Frontal cortex (tissue), 4 donors: ENCODE data around the gene ADAMTSL3. TPM values are rescaled to one million over a fixed set of nuclear protein-coding genes. Genes with fewer than 3 reads are reported as not detected.
"Not testable (repeated sequence)": the region's sequence is repeated elsewhere in the genome, so short reads cannot be mapped to it uniquely, and the experiment has no call there.

Source experiments
- DNase-seq, 2 donors: peaks; one replicate each; pipeline ENCODE4 v3.0.0; 2012; ENCODE audit warnings: low spot score in 2 of 2
- FAIRE-seq: peaks from 2 replicates; lab custom pipeline; 2012; peaks lifted over from hg19 to GRCh38; lab: Jason Lieb, UNC
- small RNA-seq: library from RNA; depleted of rRNA; stranded (forward); fragments of <200 nt; gene quantifications from one replicate; pipeline ENCODE3, GENCODE V24; 2014
- total RNA-seq: library from RNA; depleted of rRNA; stranded (reverse); fragments of >200 nt; gene quantifications from one replicate; pipeline ENCODE4 v1.2.3, GENCODE V29; 2014
- donor health status: control.
- donor health status: control.
- donor health status: control.

Gene ADAMTSL3
- total RNA-seq, 1 donor from 2014 or later, result 17.1 TPM

DNA sequence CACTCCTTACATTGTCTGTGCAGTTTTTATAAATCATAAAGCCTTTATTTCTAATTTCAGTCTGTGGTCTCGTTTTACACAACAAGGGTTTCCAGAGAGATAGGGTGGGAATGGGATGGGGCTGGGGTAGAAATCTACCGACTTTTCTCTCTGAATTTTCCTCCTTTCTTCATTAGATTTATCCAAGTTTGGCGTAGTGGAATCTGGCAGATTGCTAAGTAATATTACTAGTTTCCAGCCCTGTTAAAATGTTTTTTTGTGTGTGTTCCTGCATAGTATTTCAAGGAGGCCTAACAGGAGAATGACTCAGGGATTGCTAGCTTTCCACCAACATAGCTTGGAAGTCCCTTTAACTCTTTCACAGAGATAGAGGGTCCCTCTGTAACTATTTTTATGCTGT is 396.2 kb downstream of the ADAMTSL3 start:
- DNase-seq (no peak), FAIRE-seq (no peak)

DNA sequence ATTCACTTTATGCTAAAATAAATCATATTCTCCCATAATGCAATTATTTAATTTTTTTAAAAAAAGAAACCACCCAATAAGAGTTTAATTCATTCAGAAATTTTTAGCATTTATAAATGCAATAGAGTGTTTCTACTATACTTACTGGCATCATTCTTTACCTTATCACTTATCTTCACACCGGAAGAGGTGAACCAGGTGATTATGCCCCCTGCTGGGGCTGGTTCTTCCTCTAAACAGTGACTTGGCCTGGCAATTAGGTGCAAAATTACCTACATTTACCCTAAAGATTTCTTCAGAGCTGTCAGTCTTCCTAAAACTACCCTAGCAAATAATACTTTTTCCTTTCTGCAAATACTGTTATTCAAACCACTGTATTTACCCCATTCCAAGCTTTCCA is 397.2 kb downstream of the ADAMTSL3 start:
- DNase-seq, FAIRE-seq: not testable (repeated sequence)

DNA sequence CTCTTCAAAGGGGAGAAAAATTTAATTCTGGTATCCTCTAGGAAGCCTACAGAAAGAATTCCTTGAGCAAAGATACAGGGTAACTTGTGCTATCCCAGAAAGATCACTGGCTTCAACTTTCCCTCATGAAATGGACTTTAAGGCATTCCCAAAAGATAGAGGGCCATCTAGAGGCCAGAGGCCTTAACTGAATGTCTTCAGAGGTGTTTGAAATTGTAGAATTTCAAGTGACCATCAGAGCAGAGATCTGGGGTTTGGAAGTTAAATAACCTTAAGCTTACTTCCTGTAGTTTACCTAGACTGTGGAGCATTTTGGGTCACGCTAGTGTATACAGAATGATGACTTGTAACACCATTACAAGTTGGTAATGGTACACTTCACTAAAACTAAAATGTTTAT is 400.6 kb downstream of the ADAMTSL3 start:
- FAIRE-seq, result peak; percentile 31
- not testable (repeated sequence) for DNase-seq

DNA sequence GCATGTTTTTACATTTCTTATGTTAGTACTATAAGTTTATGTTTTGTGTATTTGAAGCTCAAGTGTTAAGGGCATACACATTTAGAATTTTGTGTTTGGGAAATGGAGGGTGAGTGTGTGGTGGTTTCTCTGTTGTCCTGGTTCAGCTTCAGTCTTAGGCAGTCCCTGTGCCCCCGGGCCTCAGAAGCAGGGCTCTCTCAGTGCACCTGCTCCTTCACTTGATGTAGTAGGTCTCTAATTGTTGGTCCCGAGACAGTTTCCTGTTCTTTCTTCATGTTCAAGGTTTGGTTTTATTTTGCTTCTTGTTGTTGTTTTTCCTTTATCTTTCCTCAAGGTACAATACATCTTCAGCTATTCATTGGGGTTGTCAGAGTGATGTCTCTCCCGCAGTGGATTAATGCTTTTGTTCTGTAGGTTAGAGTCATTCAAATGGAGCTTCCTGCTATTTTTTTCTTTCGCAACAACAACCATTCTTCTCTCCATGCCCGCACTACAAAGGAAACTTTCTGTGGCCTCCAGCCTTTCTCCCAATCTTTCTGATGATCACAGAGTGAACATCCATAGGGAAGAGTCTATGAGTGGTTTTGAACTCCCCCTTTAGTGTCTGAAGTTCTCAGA is 403.9 kb downstream of the ADAMTSL3 start:
- FAIRE-seq, result no peak
- no peak for DNase-seq

DNA sequence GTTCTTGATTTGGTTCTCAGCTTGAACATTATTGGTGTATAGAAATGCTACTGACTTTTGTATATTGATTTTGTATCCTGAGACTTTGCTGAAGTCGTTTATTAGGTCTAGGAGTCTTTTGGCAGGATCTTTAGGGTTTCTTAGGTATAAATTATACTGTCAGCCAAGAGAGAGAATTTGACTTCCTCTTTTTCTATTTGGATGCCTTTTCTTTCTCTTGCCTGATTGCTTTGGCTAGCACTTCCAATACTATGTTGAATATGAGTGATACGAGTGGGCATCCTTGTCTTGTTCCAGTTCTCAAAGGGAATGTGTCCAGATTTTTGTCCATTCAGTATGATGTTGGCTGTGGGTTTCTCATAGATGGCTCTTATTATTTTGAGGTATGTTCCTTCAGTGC is 409.8 kb downstream of the ADAMTSL3 start:
- not testable (repeated sequence) for DNase-seq, FAIRE-seq

DNA sequence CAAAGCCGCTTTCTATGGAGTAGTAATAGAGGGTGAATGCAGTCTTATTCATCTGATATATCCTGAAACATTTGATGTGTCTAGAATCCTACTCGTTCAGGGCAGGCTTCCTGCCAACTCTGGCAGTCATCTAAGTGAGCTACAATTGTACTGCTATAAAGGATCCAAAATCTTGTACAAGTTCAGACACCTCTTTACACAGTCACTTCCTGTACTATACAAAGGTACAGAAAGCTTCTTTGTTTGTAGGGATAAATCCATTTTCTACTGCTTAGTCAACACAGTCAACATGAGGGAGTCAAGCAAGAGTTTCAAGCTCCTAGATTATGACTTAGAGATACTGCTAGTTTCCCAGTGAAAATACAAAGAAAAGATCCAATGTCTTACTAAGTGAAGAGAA is 414.8 kb downstream of the ADAMTSL3 start:
- FAIRE-seq, DNase-seq: not testable (repeated sequence)

DNA sequence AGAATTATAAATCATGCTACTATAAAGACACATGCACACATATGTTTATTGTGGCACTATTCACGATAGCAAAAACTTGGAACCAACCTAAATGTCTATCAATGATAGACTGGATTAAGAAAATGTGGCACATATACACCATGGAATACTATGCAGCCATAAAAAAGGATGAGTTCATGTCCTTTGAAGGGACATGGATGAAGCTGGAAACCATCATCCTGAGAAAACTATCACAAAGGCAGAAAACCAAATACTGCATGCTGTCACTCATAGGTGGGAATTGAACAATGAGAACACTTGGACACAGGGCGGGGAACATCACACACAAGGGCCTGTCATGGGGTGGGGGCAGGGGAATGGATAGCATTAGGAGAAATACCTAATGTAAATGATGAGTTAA is 424.1 kb downstream of the ADAMTSL3 start:
- DNase-seq, FAIRE-seq: not testable (repeated sequence)

DNA sequence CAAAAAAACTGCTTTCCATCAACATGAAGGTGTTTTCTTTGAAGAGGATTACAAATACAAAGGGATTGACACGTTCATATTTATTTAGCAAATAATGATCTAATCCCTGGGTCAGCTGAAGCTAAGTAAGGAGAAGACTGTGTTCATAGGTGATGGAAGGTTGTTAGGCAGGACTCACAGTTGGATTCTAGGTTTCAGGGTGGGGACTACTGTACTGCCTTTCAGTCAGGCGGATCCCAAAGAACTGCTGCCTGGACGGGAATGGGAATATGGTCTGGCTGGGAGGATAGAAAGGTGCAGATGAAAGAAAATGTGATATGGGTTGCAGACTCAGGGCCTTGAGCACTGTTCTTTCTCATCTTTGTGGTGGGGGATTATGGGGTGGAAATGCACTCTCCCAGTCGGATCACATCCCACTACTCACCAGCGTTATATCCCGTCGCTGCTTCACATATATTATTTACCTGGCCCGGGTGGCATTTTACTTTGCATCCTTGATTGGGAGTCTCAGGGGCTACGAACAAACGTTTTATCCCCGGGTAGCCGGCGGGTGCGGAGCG is 425.5 kb downstream of the ADAMTSL3 start:
- FAIRE-seq, DNase-seq: not testable (repeated sequence)

DNA sequence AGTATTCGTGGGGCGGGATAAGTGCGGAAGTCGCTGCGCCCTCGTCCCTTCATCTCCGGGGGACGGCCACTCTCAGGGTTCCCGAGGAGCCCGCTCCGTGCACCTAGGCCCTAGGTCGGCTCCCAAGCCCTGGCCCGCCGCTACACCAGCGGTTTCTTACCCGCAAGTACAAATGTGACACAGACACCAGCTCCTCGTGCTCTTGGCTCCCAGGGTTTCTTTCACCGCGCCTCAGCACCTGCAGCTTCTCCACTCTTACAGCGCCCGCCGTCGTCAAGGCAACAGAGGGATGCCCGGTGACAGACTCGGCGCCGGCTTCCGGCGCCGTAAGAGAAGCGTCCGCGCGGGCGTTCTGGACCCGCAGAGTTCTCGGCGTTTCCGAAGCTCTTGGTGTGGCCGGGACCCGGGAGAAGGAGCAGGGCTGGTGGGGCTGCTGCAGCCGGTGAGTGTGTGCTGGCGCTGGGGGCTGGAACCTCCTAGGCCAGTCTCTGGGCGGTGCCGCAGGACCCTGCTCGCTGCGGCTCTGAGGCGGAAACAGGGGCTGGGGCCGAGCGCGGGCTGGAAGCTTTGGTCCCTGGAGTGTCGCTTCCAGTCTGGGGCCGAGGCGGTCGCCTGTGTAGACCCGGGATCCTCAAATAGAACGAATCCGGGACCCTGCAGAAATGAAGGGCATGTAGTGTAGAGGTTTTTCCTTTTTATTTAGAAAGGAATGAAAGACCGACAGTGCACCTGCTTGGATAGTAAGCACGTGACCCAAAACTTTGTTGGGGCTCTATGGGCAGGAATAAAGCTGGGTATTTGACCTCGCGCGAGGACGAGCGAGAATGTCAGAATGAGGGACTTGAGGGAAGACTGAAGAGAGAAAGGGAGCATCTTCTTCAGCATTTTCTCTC is 426.2 kb downstream of the ADAMTSL3 start:
- DNase-seq (peak in 1 of 2 donors; percentile 17), FAIRE-seq (no peak)

DNA sequence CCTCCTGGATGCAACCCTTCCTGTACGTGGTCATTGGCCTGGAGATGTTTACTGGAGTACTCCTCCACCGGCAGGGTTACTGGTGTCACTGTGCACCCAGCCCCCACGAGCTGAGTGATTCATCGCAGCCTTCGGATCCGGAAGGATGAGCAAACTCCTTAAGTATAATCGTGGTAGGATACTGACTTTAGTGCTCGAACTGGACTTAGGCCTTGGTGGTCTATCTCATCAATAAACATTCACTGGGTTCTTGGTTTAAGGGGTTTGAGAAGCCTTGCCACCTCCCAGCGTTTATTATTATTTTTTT is 426.8 kb downstream of the ADAMTSL3 start:
- not testable (repeated sequence) for FAIRE-seq, DNase-seq

DNA sequence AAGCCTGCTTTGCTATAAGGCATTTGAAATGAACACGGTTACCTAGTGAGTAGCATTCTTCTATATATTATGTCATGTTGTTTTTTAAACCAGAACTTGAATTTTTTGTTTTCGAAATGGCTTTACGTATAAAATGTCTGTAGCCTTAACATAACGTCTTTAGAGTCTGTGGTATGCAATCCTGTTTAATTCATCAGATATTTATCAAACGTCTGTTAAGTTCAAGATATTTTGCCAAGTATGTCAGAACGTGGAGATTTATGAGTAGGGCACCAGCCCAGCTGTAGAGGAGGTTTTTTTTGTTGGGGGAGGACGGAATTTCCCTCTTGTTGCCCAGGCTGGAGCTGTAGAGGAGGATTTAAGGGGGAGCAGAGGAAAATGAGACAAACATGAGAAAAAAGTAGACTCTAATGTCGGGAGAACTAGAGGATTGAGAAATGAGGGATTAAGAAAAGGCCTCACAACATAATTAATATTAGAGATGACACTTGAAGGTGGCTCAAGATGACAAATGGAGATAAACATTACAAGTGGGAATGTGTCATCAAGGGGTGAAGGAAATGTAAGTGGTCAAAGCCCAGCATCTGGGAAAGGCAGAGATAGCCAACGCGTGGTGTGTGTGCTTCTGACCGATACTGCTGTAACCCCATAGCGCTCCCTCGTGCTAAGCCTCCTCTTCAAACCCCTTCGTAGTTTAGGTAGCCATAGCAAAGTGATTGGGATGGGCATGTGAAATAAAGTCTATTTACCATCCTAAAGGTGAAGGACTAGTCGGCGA is 427.7 kb downstream of the ADAMTSL3 start:
- no peak for FAIRE-seq
- no peak for DNase-seq

DNA sequence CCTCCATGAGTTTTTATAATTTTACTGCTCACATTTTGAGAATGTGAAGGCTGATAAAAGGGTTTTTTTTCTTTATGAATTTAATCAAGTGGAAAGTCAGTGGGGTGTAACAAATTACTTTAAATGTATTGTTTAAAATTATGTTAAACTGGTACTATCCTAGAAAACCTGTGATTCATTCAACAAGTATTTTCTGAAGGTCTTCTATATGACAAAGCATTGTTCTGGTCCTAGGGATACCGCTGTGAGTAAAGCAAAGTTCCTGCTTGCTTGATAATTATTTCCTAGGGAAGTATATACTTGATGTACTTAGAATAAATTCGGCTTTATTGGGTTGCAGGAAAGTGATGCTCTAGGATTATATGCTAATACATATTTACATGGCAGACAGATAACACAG is 428.8 kb downstream of the ADAMTSL3 start:
- no peak for DNase-seq
- FAIRE-seq, result no peak

DNA sequence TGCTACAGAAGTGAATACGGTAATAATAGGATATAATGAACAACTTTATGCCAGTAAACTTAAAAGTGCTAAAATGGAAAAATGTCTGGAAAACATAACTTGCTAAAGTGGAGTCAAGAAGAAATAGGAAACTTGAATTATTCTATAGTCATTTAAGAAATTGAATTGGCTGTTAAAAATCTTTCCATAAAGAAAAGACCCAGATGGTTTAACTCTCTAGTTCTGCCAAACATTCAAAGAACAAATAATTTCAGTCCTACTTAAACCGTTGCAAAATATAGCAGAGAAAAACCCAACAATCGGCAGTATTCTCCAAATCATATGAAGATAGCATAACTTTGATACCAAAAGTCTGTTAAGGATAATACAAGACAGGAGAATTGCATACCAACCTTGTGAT is 432.1 kb downstream of the ADAMTSL3 start:
- DNase-seq, FAIRE-seq: not testable (repeated sequence)

Small RNA genes within 50 kb of the gene (small RNA-seq; reads per million reads assigned to genes)
- gene RNU6-1339P (not detected), gene RNU6-401P (not detected)

Other genes starting within 250 kb of the ADAMTSL3 start
- 187 TPM for gene SH3GL3, start 206.8 kb upstream of the ADAMTSL3 start, total RNA-seq